MM.1S (cell line): ENCODE results near the gene RASD2.

Experiments
- DNase-seq: peaks from one replicate; pipeline ENCODE4 v3.0.0-alpha.2; 2015
- H2AFZ ChIP-seq: fragments of 300-600 bp; sonication (generic); 2 replicates; pipeline ENCODE4 v1.6.0; 2016; ENCODE audit warnings: antibody characterized with exemption, low read length
- H3F3A ChIP-seq: fragments of 300-600 bp; sonication (generic); 2 replicates; pipeline ENCODE4 v1.6.1; 2016; ENCODE audit warnings: mild to moderate bottlenecking, antibody characterized with exemption, low read length, moderate library complexity, mixed read lengths; ENCODE audit not compliant: insufficient read depth
- H3K27ac ChIP-seq: fragments of 300-600 bp; sonication (generic); 2 replicates; pipeline ENCODE4 v1.5.1; 2016; ENCODE audit warnings: mild to moderate bottlenecking, low read length
- H3K27me3 ChIP-seq: fragments of 300-600 bp; sonication (generic); replicated peaks from 2 replicates; pipeline ENCODE4 v1.6.0; 2016; ENCODE audit warnings: low read length; ENCODE audit not compliant: insufficient read depth
- H3K36me3 ChIP-seq: fragments of 300-600 bp; sonication (generic); replicated peaks from 2 replicates; pipeline ENCODE4 v1.6.1; 2016; ENCODE audit warnings: mild to moderate bottlenecking, low read length, mixed read lengths; ENCODE audit not compliant: insufficient read depth
- H3K4me1 ChIP-seq: fragments of 300-600 bp; sonication (generic); 2 replicates; pipeline ENCODE4 v1.6.1; 2016; ENCODE audit warnings: low read length, mixed read lengths
- H3K4me2 ChIP-seq: fragments of 300-600 bp; sonication (generic); 2 replicates; pipeline ENCODE4 v1.6.0; 2016; ENCODE audit warnings: low read depth, low read length
- H3K4me3 ChIP-seq: fragments of 300-600 bp; sonication (generic); 2 replicates; pipeline ENCODE4 v1.5.1; 2016; ENCODE audit warnings: low read length, mixed read lengths
- H3K79me2 ChIP-seq: fragments of 300-600 bp; sonication (generic); 2 replicates; pipeline ENCODE4 v1.6.1; 2016; ENCODE audit warnings: mixed run types, low read length, mixed read lengths
- H3K9ac ChIP-seq: fragments of 300-600 bp; sonication (generic); 2 replicates; pipeline ENCODE4 v1.6.1; 2016; ENCODE audit warnings: low read length, mixed read lengths
- H3K9me2 ChIP-seq: fragments of 300-600 bp; sonication (generic); replicated peaks from 2 replicates; pipeline ENCODE4 v1.6.1; 2016; ENCODE audit warnings: mild to moderate bottlenecking, low read length, mixed read lengths; ENCODE audit not compliant: insufficient read depth
- H3K9me3 ChIP-seq: fragments of 300-600 bp; sonication (generic); replicated peaks from 2 replicates; pipeline ENCODE4 v1.6.1; 2016; ENCODE audit warnings: mild to moderate bottlenecking, low read length, mixed read lengths; ENCODE audit not compliant: insufficient read depth
- H4K20me1 ChIP-seq: fragments of 300-600 bp; sonication (generic); 2 replicates; pipeline ENCODE4 v1.6.1; 2016; ENCODE audit warnings: mild to moderate bottlenecking, low read length, moderate library complexity, mixed read lengths; ENCODE audit not compliant: insufficient read depth
- EZH2 ChIP-seq: fragments of 300-600 bp; sonication (generic); optimal IDR thresholded peaks from 2 replicates; pipeline ENCODE3; 2017; ENCODE audit warnings: low read depth, mild to moderate bottlenecking, antibody characterized with exemption, low read length, mixed read lengths
- EZH2phosphoT487 ChIP-seq: fragments of 300-600 bp; sonication (generic); IDR thresholded peaks from 2 replicates; pipeline ENCODE4 v1.6.1; 2018; ENCODE audit warnings: antibody characterized with exemption, low read length
- TF ChIP-seq, protein P1 (sequence below): fragments of 300-600 bp; sonication (generic); IDR thresholded peaks from 2 replicates; pipeline ENCODE4 v1.5.1; 2016; ENCODE audit warnings: antibody characterized with exemption, low read length, mixed read lengths

RASD2 gene

DNA sequence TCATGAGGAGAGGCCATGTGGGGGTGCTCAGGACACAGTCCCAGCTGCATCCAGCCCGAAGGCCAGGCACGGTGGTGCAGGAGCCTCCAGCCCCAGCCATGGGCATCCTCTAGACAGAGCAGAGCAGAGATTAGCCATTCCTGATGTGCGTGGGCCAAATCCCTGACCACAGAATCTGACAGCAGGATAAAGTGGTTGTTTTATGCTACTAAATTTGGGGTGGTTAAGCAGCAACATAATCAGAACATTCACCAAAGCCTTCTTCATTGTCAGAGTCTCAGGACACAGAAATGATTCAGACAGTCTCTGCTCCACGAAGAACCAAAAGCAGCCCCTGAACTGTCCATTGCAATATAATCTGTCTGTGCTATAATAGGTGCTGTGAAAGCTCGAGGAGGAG lies 19.7 kb downstream of the RASD2 start:
- H3K79me2 ChIP-seq: no peaks in the 10 kb centered on the region
- H3K9ac ChIP-seq: no peak overlapping the region
- H3K27ac ChIP-seq: no peak overlapping the region

DNA sequence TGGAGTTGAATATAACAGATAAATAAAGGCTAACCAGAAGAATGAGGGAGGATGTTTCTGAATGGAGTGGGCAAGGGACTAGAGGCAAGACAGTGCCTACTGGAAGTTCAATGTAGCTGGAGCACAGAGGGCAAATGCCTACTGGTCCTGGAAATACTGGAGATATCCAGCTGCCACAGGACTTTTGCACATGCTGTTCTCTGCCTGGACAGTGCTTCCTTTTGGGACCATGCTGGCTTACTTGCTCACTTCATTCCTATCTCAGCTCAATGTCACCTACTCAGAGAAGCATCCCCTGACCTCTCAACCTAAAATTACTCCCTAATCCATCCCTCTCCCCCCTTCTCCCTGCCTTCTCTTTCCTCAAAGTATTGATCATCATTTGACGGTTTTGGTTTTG lies 20.2 kb downstream of the RASD2 start:
- Histone ChIP-seq H3K9ac (no peak overlapping the region), H3K27me3 (no peaks in the 10 kb centered on the region; the same call in 1 of the 2 replicates), H3K79me2 (no peaks in the 10 kb centered on the region), H3F3A (no peaks in the 10 kb centered on the region; the same call in 1 of the 2 replicates), H3K9me2 (no peaks in the 10 kb centered on the region), H3K36me3 (no peaks in the 10 kb centered on the region), H3K4me3 (no peak overlapping the region), H3K4me1 (peaks cover 15% of the 10 kb centered on the region), H3K9me3 (no peaks in the 10 kb centered on the region), H2AFZ (no peak overlapping the region), H3K27ac (no peak overlapping the region), H4K20me1 (no peaks in the 10 kb centered on the region), H3K4me2 (no peak overlapping the region)
- no peak for DNase-seq
- TF ChIP-seq, protein P1, sequence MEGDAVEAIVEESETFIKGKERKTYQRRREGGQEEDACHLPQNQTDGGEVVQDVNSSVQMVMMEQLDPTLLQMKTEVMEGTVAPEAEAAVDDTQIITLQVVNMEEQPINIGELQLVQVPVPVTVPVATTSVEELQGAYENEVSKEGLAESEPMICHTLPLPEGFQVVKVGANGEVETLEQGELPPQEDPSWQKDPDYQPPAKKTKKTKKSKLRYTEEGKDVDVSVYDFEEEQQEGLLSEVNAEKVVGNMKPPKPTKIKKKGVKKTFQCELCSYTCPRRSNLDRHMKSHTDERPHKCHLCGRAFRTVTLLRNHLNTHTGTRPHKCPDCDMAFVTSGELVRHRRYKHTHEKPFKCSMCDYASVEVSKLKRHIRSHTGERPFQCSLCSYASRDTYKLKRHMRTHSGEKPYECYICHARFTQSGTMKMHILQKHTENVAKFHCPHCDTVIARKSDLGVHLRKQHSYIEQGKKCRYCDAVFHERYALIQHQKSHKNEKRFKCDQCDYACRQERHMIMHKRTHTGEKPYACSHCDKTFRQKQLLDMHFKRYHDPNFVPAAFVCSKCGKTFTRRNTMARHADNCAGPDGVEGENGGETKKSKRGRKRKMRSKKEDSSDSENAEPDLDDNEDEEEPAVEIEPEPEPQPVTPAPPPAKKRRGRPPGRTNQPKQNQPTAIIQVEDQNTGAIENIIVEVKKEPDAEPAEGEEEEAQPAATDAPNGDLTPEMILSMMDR: no peak
- no peak for TF ChIP-seq EZH2
- TF ChIP-seq EZH2phosphoT487: no peak

More for the DNA sequence above, 19.7 kb downstream of the RASD2 start:
- Histone ChIP-seq H2AFZ (no peak overlapping the region), H3K9me3 (no peaks in the 10 kb centered on the region), H3K4me2 (no peak overlapping the region), H3K9me2 (no peaks in the 10 kb centered on the region), H3K4me1 (peaks cover 15% of the 10 kb centered on the region), H3F3A (no peaks in the 10 kb centered on the region; the same call in 1 of the 2 replicates), H3K4me3 (no peak overlapping the region), H4K20me1 (no peaks in the 10 kb centered on the region), H3K27me3 (no peaks in the 10 kb centered on the region), H3K36me3 (no peaks in the 10 kb centered on the region)
- TF ChIP-seq, protein P1: no peak
- TF ChIP-seq EZH2phosphoT487: no peak
- TF ChIP-seq EZH2: no peak
- no peak for DNase-seq

DNA sequence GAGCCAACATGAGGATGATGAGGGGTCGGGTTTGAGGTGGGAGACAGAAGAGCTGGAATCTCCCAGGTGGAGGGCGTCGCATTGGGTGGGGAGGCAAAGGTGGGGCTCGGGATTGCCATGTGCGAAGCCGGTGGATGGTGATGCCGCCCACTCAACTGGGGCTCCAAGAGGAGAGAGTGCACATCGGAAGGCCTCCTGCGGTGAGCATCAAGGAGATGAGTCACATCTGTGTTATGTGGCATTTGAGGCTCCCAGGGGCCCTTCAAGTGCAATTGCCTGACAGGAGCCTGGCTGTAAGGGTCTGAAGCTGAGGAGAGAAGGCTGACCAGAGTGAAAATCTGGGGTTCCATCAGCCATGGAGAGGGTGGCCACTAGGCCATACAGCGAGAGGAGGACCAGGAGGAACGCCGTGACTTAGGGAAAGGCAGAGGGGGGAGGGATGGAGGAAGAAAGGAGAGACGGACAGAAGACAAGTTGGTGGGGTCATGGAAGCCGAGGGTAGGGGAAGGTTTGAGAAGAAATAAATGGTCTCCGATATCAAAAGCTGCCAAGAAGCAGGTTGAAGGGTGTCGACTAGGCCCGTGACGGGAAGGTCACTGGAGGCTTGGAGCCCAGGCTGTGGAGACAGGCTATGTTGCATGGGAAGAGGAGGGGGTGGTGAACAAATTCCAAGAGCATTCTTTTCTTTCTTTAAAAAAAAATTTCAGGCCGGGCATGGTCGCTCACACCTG lies 21.3 kb downstream of the RASD2 start:
- TF ChIP-seq EZH2phosphoT487 (no peak), EZH2 (no peak)
- TF ChIP-seq, protein P1: no peak
- Histone ChIP-seq H3K9me3 (no peaks in the 10 kb centered on the region), H4K20me1 (no peaks in the 10 kb centered on the region), H3K27me3 (peaks cover 3% of the 10 kb centered on the region), H3K27ac (no peak overlapping the region), H2AFZ (no peak overlapping the region), H3K9me2 (no peaks in the 10 kb centered on the region), H3K36me3 (no peaks in the 10 kb centered on the region), H3F3A (no peaks in the 10 kb centered on the region; the same call in 1 of the 2 replicates), H3K9ac (no peak overlapping the region), H3K79me2 (no peaks in the 10 kb centered on the region), H3K4me2 (no peak overlapping the region), H3K4me1 (peaks cover 11% of the 10 kb centered on the region), H3K4me3 (no peak overlapping the region)
- no peak for DNase-seq
